ENCODE measurements around the gene PRICKLE4.

GRCh38 chr6:41755895-41756294, 24.7 kb upstream of the PRICKLE4 start:
- TF ChIP-seq CTCF (IDR thresholded peaks at IDR 0.05; ENCODE audit: insufficient read depth, low read length, poor library complexity, severe bottlenecking) (no peak), EZH2phosphoT487 (conservative IDR thresholded peaks at IDR 0.05; ENCODE audit: low read length) (no peak)
